Measurements from ENCODE around the gene KDM8. TPM values are rescaled to one million over a fixed set of nuclear protein-coding genes. Genes with fewer than 3 reads are reported as not detected.

Gene KDM8
- 5.1 and 7.2 TPM in 2 replicates for total RNA-seq (2021)
- Bru-seq, nascent RNA: percentile 51 among the genes with signal in this experiment
- BruChase-seq, experiment 1, labeled RNA remaining after a 2-hour chase: percentile 49 among the genes with signal in this experiment
- percentile 36 among the genes with signal in this experiment for BruChase-seq, experiment 2, labeled RNA remaining after a 6-hour chase
- long read RNA-seq, partial matches to known transcripts: 0 of 3 reads
- long read RNA-seq, other reads (novel, unspliced or antisense): 1 of 3 reads

DNA sequence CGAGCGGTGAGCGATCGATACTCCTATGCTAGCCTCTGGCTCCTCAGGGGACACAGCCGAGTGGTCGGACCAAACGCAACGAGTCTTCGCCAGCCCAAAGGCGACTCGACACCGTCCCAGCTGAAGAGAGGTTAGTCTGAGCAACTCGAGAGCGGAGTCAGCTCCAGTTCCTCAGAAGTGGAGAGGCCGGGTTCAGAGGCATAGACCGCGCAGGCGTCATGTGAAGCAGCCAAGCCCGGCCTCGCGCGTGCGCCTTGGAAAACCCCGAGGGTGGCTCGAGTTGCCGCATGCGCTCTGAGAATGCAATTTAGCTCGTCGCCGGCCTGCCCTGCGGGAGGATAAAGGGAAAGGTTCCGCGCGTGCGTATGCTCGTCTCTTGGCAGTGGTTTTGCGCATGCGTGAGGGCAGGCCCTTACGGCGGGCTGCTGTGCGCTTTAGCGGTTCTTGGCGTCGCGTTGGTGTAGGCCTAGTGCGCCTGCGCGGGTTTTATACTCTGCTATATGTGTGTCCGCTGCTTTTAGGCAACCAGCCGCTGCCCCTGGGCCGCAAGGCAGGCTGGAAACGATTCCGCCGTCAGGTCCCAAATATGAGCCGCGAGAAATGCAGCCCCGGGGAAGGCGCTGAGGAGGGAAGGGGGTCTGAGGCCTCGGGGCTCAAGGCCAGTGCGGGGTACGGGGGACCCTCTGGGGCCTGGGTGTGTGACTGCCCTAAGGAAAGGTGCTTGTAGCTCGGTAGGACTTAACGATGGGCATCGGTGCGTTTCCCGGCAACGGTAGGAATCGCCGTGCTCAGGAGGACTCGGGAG is at the start of gene KDM8:
TSS of gene KDM8 (plus strand) at position 20 of the 805 bp plus-strand sequence. CDS start 6,598 bp downstream, outside the sequence.
- ChIA-PET POLR2A (ENCODE audit: unreplicated experiment) (interaction anchor here (0.6 to 1.0 kb wide), 9 partner anchors 30 to 346 kb away, joined by 3 to 13 read pairs (median 4); partner anchors contain the start of genes GTF3C1 and KATNIP), CTCF (interaction anchor here (0.6 to 0.8 kb wide), 2 partner anchors 24 to 1978 kb away, joined by 4 read pairs; no protein-coding TSS in a partner anchor)
- DNase-seq: peak; percentile 99 to 100
- Histone ChIP-seq H3K27ac (peak within 1 kb of the TSS; percentile 78), H4K20me1 (ENCODE audit: insufficient read depth) (no peaks in the 10 kb centered on the region), H3K79me2 (ENCODE audit: low read depth) (peaks cover 8% of the 10 kb centered on the region; the same call in 1 of the 2 replicates), H3K4me3 (peak within 1 kb of the TSS; percentile 70), H3F3A (ENCODE audit: insufficient read depth, low read depth) (peaks cover 8% of the 10 kb centered on the region; the same call in 1 of the 2 replicates), H3K4me2 (peak within 1 kb of the TSS; percentile 74), H2AFZ (peak within 1 kb of the TSS; percentile 87), H3K9me2 (ENCODE audit: insufficient read depth) (no peaks in the 10 kb centered on the region), H3K36me3 (ENCODE audit: low read depth) (no peaks in the 10 kb centered on the region), H3K4me1 (replicated peaks; ENCODE audit: insufficient read depth) (peaks cover 15% of the 10 kb centered on the region), H3K27me3 (ENCODE audit: insufficient read depth, low read depth) (no peaks in the 10 kb centered on the region), H3K9me3 (ENCODE audit: insufficient read depth, low read depth) (no peaks in the 10 kb centered on the region)
- TF ChIP-seq EZH2 (IDR thresholded peaks at IDR 0.05; ENCODE audit: low read depth): no peak
- TF ChIP-seq, protein P1, sequence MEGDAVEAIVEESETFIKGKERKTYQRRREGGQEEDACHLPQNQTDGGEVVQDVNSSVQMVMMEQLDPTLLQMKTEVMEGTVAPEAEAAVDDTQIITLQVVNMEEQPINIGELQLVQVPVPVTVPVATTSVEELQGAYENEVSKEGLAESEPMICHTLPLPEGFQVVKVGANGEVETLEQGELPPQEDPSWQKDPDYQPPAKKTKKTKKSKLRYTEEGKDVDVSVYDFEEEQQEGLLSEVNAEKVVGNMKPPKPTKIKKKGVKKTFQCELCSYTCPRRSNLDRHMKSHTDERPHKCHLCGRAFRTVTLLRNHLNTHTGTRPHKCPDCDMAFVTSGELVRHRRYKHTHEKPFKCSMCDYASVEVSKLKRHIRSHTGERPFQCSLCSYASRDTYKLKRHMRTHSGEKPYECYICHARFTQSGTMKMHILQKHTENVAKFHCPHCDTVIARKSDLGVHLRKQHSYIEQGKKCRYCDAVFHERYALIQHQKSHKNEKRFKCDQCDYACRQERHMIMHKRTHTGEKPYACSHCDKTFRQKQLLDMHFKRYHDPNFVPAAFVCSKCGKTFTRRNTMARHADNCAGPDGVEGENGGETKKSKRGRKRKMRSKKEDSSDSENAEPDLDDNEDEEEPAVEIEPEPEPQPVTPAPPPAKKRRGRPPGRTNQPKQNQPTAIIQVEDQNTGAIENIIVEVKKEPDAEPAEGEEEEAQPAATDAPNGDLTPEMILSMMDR (conservative IDR thresholded peaks at IDR 0.05): no peak
- BruUV-seq (replicated peaks): TSS peak; percentile 71
- intact Hi-C loops (cut with micrococcal nuclease; ENCODE audit: unreplicated experiment): no loop called here

DNA sequence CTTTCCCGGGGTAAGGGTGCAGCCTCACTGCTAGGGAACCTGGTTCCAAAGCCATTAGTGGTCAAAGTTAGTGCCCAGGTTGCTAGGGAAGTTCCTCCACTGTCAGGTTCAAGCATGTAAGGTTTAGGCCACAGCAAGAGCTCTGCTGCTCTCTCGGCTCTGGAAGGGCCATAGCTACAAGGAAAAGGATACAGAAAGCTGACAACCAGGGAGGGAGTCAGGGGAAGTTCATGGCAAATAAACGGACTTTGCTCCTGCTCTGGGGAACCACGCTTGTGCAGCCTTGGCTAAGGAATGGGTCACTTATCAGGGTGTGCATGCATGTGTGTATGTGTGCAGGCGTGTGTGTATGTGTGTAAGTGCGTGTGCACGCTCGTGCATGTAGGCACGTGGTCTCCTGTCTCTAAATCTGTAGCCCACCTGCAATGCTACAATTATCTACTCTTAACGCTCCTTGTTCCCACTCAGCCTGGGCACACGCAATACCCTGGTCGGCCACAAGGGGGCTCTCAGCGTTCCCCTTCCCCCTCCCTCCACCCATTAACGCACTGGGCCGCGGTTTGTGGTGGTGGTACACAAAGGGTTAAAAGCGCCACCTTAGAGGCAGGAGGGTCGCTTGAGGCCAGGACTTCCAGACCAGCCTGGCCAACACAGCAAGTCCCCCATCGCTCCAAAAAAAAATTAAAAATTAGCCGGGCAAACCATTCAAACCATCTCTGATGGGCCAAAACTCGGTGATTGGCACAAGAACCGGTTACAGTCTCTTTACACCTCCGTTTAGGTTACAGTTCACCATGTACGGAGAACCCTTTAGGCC is 48.4 kb upstream of the KDM8 start:
- Histone ChIP-seq H4K20me1 (ENCODE audit: insufficient read depth) (no peaks in the 10 kb centered on the region), H3K4me1 (replicated peaks; ENCODE audit: insufficient read depth) (no peaks in the 10 kb centered on the region), H3K4me2 (no peak overlapping the region), H2AFZ (no peak overlapping the region), H3K9me2 (ENCODE audit: insufficient read depth) (no peaks in the 10 kb centered on the region), H3K36me3 (ENCODE audit: low read depth) (no peaks in the 10 kb centered on the region), H3K27me3 (ENCODE audit: insufficient read depth, low read depth) (peaks cover 19% of the 10 kb centered on the region; the same call in 1 of the 2 replicates), H3K9me3 (ENCODE audit: insufficient read depth, low read depth) (no peaks in the 10 kb centered on the region), H3F3A (ENCODE audit: insufficient read depth, low read depth) (no peaks in the 10 kb centered on the region), H3K79me2 (ENCODE audit: low read depth) (no peaks in the 10 kb centered on the region), H3K27ac (no peak overlapping the region), H3K4me3 (no peak overlapping the region)
- no peak for TF ChIP-seq EZH2 (IDR thresholded peaks at IDR 0.05; ENCODE audit: low read depth)
- TF ChIP-seq, protein P1 (conservative IDR thresholded peaks at IDR 0.05): peak; percentile 100
- CTCF ChIA-PET: interaction anchor here (0.6 to 1.7 kb wide), 3 partner anchors 211 to 233 kb away, joined by 3 to 6 read pairs (median 3); no protein-coding TSS in a partner anchor
- no TSS peak for BruUV-seq (replicated peaks)
- intact Hi-C loops (cut with micrococcal nuclease; ENCODE audit: unreplicated experiment): loop anchor here (1.0 to 2.0 kb wide), 4 partner anchors 80 to 302 kb away; no protein-coding TSS in a partner anchor
- POLR2A ChIA-PET (ENCODE audit: unreplicated experiment): no interaction called here
- DNase-seq: peak in 1 of 2 experiments; percentile 47

DNA sequence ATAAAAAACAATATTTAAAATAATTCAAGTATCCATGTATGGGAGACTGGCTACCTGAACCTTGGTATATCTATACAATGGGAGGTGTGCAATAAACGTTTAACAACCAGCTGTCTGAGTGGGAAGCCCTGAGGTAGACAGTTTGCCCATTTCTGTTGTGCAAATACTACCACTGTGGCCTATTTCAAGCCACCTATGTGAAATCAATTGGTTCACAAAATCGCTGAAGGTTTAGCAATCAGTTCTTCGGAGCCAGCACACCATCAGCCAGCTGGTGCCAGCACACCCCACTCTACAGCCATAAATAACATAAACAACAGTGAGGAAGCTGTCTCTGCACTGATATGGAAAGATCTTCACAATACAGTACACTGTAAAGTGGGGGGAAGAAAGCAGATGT is 46.7 kb upstream of the KDM8 start:
- ChIA-PET POLR2A (ENCODE audit: unreplicated experiment) (no interaction called here), CTCF (interaction anchor here (1.7 kb wide), 1 partner anchor 211 kb away, joined by 6 read pairs; no protein-coding TSS in a partner anchor)
- no peak overlapping the region for H3K4me2 ChIP-seq

More for the DNA sequence above, 46.7 kb upstream of the KDM8 start:
- Histone ChIP-seq H3K9me3 (ENCODE audit: insufficient read depth, low read depth) (no peaks in the 10 kb centered on the region), H3K9me2 (ENCODE audit: insufficient read depth) (no peaks in the 10 kb centered on the region), H3F3A (ENCODE audit: insufficient read depth, low read depth) (no peaks in the 10 kb centered on the region), H3K36me3 (ENCODE audit: low read depth) (no peaks in the 10 kb centered on the region), H3K27ac (no peak overlapping the region), H3K79me2 (ENCODE audit: low read depth) (no peaks in the 10 kb centered on the region), H2AFZ (no peak overlapping the region), H3K27me3 (ENCODE audit: insufficient read depth, low read depth) (peaks cover 17% of the 10 kb centered on the region; the same call in 1 of the 2 replicates), H3K4me3 (no peak overlapping the region), H3K4me1 (replicated peaks; ENCODE audit: insufficient read depth) (no peaks in the 10 kb centered on the region), H4K20me1 (ENCODE audit: insufficient read depth) (no peaks in the 10 kb centered on the region)
- no TSS peak for BruUV-seq (replicated peaks)
- no peak for TF ChIP-seq EZH2 (IDR thresholded peaks at IDR 0.05; ENCODE audit: low read depth)
- TF ChIP-seq, protein P1 (conservative IDR thresholded peaks at IDR 0.05): no peak
- DNase-seq: no peak
- intact Hi-C loops (cut with micrococcal nuclease; ENCODE audit: unreplicated experiment): no loop called here

All from PC-9 (cell line).